Sigmoid colon (tissue), 4 donors: ENCODE data around the gene CHCHD10.

Experiments used
- EP300 ChIP-seq, 4 donors: sonication (generic); formaldehyde crosslinking; IDR thresholded peaks; one replicate each; pipeline ENCODE4 v1.6.1; 2017; ENCODE audit warnings: antibody characterized with exemption in 4 of 4
- POLR2A ChIP-seq, 2 donors: fragments of 450-650 bp; IDR thresholded peaks; one replicate each; pipeline ENCODE4 v1.6.1; 2016; ENCODE audit warnings: antibody characterized with exemption in 2 of 2, mild to moderate bottlenecking in 2 of 2, moderate library complexity in 2 of 2
- POLR2AphosphoS5 ChIP-seq, 4 donors: sonication (generic); formaldehyde crosslinking; IDR thresholded peaks; one replicate each; pipeline ENCODE4 v1.6.1; 2017; ENCODE audit warnings: antibody characterized with exemption in 4 of 4
- TF ChIP-seq, protein P1 (sequence below), 4 experiments: fragments of 450-650 bp in 3 of 4; fragments of 200-600 bp in 1 of 4; IDR thresholded peaks; one replicate each; pipeline ENCODE4 v1.5.1; 2016 to 2019; ENCODE audit warnings: antibody characterized with exemption in 4 of 4, mild to moderate bottlenecking in 3 of 4, moderate library complexity in 2 of 4

GRCh38 chr22:23787910-23788309, 20.1 kb upstream of the CHCHD10 start:
- no peak for TF ChIP-seq POLR2A (IDR thresholded peaks at IDR 0.05)
- TF ChIP-seq, protein P1, sequence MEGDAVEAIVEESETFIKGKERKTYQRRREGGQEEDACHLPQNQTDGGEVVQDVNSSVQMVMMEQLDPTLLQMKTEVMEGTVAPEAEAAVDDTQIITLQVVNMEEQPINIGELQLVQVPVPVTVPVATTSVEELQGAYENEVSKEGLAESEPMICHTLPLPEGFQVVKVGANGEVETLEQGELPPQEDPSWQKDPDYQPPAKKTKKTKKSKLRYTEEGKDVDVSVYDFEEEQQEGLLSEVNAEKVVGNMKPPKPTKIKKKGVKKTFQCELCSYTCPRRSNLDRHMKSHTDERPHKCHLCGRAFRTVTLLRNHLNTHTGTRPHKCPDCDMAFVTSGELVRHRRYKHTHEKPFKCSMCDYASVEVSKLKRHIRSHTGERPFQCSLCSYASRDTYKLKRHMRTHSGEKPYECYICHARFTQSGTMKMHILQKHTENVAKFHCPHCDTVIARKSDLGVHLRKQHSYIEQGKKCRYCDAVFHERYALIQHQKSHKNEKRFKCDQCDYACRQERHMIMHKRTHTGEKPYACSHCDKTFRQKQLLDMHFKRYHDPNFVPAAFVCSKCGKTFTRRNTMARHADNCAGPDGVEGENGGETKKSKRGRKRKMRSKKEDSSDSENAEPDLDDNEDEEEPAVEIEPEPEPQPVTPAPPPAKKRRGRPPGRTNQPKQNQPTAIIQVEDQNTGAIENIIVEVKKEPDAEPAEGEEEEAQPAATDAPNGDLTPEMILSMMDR (IDR thresholded peaks at IDR 0.05), result no peak
- no peak for TF ChIP-seq EP300 (IDR thresholded peaks at IDR 0.05)
- no peak for TF ChIP-seq POLR2AphosphoS5 (IDR thresholded peaks at IDR 0.05)
